ENCODE results near the gene DCD.

The DCD gene

DNA sequence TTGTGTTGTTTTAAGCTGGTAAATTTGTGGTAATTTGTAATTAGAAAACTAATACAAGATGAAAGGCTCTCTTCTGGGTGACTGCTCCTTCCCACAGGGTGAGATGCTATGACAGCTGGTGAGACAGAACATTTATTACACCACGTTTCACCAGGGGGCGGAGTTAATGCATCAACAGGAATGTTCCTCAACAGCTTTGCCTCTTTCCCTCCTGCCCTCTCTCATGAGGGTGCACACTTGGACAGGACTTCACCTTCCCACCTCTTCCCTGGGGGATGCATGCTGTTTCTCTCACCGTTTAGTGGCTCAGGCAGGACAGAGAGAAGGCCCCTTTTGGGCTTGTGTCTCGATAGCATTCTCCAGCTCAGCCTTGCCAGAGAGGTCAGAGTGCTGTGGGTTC lies 46.3 kb downstream of the DCD start:
- TF ChIP-seq, protein P1, sequence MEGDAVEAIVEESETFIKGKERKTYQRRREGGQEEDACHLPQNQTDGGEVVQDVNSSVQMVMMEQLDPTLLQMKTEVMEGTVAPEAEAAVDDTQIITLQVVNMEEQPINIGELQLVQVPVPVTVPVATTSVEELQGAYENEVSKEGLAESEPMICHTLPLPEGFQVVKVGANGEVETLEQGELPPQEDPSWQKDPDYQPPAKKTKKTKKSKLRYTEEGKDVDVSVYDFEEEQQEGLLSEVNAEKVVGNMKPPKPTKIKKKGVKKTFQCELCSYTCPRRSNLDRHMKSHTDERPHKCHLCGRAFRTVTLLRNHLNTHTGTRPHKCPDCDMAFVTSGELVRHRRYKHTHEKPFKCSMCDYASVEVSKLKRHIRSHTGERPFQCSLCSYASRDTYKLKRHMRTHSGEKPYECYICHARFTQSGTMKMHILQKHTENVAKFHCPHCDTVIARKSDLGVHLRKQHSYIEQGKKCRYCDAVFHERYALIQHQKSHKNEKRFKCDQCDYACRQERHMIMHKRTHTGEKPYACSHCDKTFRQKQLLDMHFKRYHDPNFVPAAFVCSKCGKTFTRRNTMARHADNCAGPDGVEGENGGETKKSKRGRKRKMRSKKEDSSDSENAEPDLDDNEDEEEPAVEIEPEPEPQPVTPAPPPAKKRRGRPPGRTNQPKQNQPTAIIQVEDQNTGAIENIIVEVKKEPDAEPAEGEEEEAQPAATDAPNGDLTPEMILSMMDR (IDR thresholded peaks at IDR 0.05; ENCODE audit: low read depth, low read length), result no peak

DNA sequence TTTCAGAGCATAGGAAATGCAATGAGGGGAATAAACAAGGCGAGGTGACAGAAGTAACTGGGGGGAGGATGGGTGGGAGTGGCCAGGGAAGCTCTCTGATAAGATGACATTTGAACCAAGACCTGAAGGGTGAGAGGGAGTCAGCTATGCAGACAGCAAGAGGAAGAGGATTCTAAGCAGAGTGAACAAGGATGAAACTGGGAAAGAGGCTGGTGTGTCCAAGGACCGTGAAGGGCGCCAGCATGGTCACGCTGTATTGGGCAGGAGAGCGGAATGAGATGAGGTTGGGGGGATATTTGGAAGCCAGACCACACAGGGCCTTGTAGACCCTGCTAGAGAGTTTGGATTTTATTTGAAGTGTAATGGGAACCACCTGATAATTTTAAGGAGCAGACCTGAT lies 49.2 kb downstream of the DCD start:
- TF ChIP-seq, protein P1 (IDR thresholded peaks at IDR 0.05; ENCODE audit: low read depth, low read length), result no peak

More for the DNA sequence above, 46.3 kb downstream of the DCD start:
- H3K4me3 ChIP-seq (ENCODE audit: low read depth, low read length), result no peak overlapping the region

DNA sequence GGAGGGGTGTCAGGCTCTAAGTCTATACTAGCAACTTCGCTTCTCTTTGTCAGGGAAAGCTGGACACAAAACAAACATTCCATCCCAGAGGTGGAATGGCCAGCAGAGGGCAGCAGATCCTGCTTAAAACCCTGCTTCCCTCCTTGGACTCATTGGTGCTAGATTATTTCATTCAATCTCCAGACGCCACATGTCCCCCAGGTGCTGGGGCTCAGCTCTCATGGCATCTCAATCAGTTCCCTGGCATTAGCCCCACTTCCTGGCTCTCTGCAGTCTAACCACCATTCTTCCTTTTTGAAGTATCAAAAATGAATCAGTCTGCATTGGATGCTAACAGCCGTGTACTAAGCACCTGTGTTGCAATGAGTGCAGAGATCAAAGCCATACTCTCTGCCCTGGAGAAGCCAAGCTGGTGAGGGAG lies 51.6 kb downstream of the DCD start:
- TF ChIP-seq, protein P1 (IDR thresholded peaks at IDR 0.05; ENCODE audit: low read depth, low read length), result peak; percentile 80
- no peak overlapping the region for H3K4me3 ChIP-seq (ENCODE audit: low read depth, low read length)

More for the DNA sequence above, 49.2 kb downstream of the DCD start:
- H3K4me3 ChIP-seq (ENCODE audit: low read depth, low read length), result no peak overlapping the region

DNA sequence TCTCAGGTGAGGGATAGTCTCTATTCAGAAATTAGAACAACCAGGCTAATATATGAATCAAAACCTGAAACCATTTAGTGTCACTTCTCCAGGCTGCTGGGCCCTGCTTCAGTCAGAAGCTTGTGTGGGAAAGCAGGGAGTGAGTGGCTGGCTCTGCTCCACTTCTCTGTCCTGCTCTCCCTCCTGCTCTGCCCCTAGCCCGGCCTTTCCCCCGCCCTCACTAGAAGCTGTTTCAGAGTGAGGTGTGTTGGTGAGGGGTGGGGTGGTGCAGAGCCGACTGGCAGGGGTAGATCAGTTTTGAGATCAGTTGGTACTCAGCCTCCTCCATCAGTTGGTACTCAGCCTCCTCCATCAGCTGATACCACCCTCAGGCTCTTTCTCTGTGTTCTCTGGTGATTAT lies 52.7 kb downstream of the DCD start:
- TF ChIP-seq, protein P1 (IDR thresholded peaks at IDR 0.05; ENCODE audit: low read depth, low read length), result no peak
- H3K4me3 ChIP-seq (ENCODE audit: low read depth, low read length), result no peak overlapping the region
